Measurements from ENCODE around the gene PLCH2. TPM values are rescaled to one million over a fixed set of nuclear protein-coding genes. Genes with fewer than 3 reads are reported as not detected.

Gene PLCH2
- total and polyA plus RNA-seq, 9 of the 15 experiments (the other 6 are each of a cell fraction or from before 2014, with no cell fraction given) = 0.16 TPM; not detected in 8

DNA sequence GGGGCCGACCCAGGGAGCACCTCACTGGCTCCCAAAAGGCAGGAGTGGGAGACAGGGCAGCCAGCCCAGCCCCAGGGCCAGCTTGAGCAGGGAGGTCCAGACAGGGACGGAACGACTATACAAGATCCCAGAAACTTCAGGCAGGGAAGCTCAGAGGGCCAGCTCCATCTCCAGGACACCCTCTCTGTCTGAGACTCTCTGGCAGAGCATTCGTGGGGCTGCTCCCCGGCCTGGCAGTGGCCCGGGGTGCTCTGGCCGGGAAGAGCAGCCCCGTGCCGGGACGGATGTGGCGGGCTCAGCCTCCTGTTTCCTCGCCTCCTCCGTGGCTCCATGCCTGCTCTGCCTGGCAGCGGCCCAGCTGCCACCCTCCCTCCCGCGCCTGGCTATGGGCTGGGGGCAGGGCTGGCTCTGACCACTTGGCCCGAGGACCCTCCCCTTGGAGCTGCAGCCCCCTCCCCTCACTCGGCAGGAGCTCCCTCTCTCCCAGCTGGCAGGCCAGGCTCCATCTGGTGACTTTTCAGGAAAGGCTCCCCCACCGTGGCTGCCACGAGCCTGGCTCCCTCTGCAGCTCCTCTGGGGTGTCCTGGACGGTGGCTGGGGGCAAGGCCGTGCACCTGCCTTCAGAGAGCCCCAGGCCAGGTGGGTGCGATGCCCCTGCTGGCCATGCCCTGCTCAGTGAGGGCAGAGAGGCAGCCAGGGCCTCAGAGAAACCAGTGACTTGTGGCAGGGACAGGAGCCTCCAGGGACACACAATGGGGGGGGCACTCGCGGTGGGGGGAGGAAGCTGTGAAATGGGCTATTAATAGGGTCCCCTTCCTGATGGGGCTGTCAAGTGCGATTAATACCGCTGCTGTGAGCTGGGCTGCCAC, 5.6 kb upstream of the PLCH2 start:
- H3K4me1 ChIP-seq (replicated peaks in 1 of 2; ENCODE audit: control insufficient read depth in 2 of 2, insufficient read depth in 2 of 2, low read length in 2 of 2) = peaks cover 0 to 88% of the 10 kb centered on the region in 2 experiments; a peak in 2 of 5 replicates
- H3K27ac ChIP-seq (ENCODE audit: extremely low read depth, low read depth, low read length) = no peak overlapping the region
- intact Hi-C loops (cut with micrococcal nuclease) (no loop called here), in situ Hi-C loops (cut with MboI) (no loop called here)
- H3K79me2 ChIP-seq (ENCODE audit: control insufficient read depth, insufficient read depth, low read length) = no peaks in the 10 kb centered on the region
- H4K20me1 ChIP-seq (replicated peaks; ENCODE audit: control insufficient read depth, insufficient read depth, low read length) = peaks cover 35% of the 10 kb centered on the region
- H3K4me3 ChIP-seq = no peak overlapping the region
- peaks cover 6 to 66% of the 10 kb centered on the region in 2 experiments; a peak in 3 of 5 replicates for H3K27me3 ChIP-seq (ENCODE audit: control insufficient read depth in 2 of 2, insufficient read depth in 2 of 2, low read length in 2 of 2)
- no peak overlapping the region for H3K4me2 ChIP-seq (ENCODE audit: insufficient read depth, low read length)
- CTCF ChIA-PET (ENCODE audit: low intra/inter-chr PET ratio) = no interaction called here
- WGBS (ENCODE audit: insufficient coverage, low coverage, missing lambda C conversion rate) = under 1% methylated on average over 27 of the region's 27 CpGs
- no peaks in the 10 kb centered on the region for H3K9me1 ChIP-seq (ENCODE audit: control insufficient read depth, insufficient read depth, low read length)
- FAIRE-seq (no peak), DNase-seq (ENCODE audit: extremely low read depth in 1 of 4, low spot score in 3 of 4) (no peak), ATAC-seq (no peak)
- H3K36me3 ChIP-seq (ENCODE audit: control insufficient read depth, insufficient read depth, low read length) = no peaks in the 10 kb centered on the region
- H3K9me3 ChIP-seq (replicated peaks; ENCODE audit: control insufficient read depth, insufficient read depth, low read depth, low read length) = no peaks in the 10 kb centered on the region
- BruUV-seq (replicated peaks) = no TSS peak
- POLR2A ChIA-PET = interaction anchor here (0.6 to 1.1 kb wide), 5 partner anchors 9 to 76 kb away, joined by 3 to 4 read pairs (median 4); no protein-coding TSS in a partner anchor
- no peak overlapping the region for H2AFZ ChIP-seq (ENCODE audit: low read depth, low read length)
- no peak overlapping the region; a peak in 1 of 4 replicates for H3K9ac ChIP-seq (ENCODE audit: insufficient read depth in 1 of 2, low read depth in 2 of 2, low read length in 2 of 2)
- TF ChIP-seq RERE (CRISPR knock-in tag; IDR thresholded peaks at IDR 0.05; ENCODE audit: borderline replicate concordance) (no peak), UBTF (IDR thresholded peaks at IDR 0.05; ENCODE audit: borderline replicate concordance in 1 of 2, low read depth in 2 of 2, low read length in 2 of 2) (peak; percentile 59 to 76; a peak in 3 of 4 replicates), BRF1 (IDR thresholded peaks at IDR 0.05; ENCODE audit: borderline replicate concordance, extremely low read depth, insufficient read length) (no peak), ZNF395 (CRISPR knock-in tag; IDR thresholded peaks at IDR 0.05) (no peak), SRSF3 (IDR thresholded peaks at IDR 0.05; ENCODE audit: insufficient read depth, low read length) (no peak), DDX20 (tag; IDR thresholded peaks at IDR 0.05; ENCODE audit: low read depth) (no peak), RCOR1 (IDR thresholded peaks at IDR 0.05; ENCODE audit: borderline replicate concordance in 1 of 2, low read depth in 2 of 2, low read length in 2 of 2) (no peak), KHSRP (IDR thresholded peaks at IDR 0.05) (no peak)
